ENCODE data around the gene CAPNS2. TPM values are rescaled to one million over a fixed set of nuclear protein-coding genes. Genes with fewer than 3 reads are reported as not detected.

Gene CAPNS2
- total RNA-seq, 1 experiment from 2014 or later: 0.26 TPM

DNA sequence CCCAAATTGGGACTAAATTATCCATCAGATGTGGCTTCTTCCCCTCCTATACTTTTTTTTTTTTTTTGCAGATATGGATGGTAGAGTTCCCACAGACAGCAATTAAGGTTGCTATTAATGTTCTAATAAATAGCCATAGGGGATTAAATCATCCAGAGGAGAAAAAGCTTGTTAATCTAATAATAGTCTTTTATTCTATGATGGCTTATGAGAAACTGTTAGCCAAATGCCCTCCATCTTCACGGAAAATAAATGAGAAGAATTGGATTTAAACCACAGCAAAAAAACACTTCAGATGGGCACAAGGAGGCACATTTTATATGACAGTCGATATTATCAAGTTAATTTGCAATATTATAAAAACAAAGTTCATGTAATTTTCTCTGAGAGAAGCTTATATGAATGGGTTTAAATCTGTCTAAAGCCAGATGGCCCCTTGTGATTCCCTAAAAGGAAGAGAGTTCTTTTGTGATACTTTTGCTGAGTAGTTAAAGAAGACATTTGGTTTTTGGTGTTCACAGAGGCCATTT is 5.1 kb upstream of the CAPNS2 start:
- no TSS peak for BruUV-seq (replicated peaks)
- Histone ChIP-seq H3K4me3 (ENCODE audit: low read length) (no peak overlapping the region), H3K4me1 (ENCODE audit: insufficient read depth, low read length) (no peaks in the 10 kb centered on the region), H2AFZ (ENCODE audit: low read length) (no peak overlapping the region), H3K27ac (ENCODE audit: low read length) (no peak overlapping the region), H3K9ac (ENCODE audit: low read length) (no peak overlapping the region), H3K4me2 (ENCODE audit: low read length) (no peak overlapping the region), H3F3A (ENCODE audit: low read length, unreplicated experiment) (no peaks in the 10 kb centered on the region), H3K9me2 (replicated peaks; ENCODE audit: low read length) (no peaks in the 10 kb centered on the region), H3K9me3 (ENCODE audit: low read length) (no peaks in the 10 kb centered on the region), H4K20me1 (ENCODE audit: low read length) (no peaks in the 10 kb centered on the region), H3K27me3 (ENCODE audit: low read length) (no peaks in the 10 kb centered on the region), H3K79me2 (ENCODE audit: low read length) (no peaks in the 10 kb centered on the region), H3K36me3 (ENCODE audit: low read depth, low read length) (no peaks in the 10 kb centered on the region)
- TF ChIP-seq EZH2 (IDR thresholded peaks at IDR 0.05; ENCODE audit: low read length, unreplicated experiment): no peak
- TF ChIP-seq EZH2phosphoT487 (IDR thresholded peaks at IDR 0.05; ENCODE audit: borderline replicate concordance, low read length): no peak
- TF ChIP-seq, protein P1, sequence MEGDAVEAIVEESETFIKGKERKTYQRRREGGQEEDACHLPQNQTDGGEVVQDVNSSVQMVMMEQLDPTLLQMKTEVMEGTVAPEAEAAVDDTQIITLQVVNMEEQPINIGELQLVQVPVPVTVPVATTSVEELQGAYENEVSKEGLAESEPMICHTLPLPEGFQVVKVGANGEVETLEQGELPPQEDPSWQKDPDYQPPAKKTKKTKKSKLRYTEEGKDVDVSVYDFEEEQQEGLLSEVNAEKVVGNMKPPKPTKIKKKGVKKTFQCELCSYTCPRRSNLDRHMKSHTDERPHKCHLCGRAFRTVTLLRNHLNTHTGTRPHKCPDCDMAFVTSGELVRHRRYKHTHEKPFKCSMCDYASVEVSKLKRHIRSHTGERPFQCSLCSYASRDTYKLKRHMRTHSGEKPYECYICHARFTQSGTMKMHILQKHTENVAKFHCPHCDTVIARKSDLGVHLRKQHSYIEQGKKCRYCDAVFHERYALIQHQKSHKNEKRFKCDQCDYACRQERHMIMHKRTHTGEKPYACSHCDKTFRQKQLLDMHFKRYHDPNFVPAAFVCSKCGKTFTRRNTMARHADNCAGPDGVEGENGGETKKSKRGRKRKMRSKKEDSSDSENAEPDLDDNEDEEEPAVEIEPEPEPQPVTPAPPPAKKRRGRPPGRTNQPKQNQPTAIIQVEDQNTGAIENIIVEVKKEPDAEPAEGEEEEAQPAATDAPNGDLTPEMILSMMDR (conservative IDR thresholded peaks at IDR 0.05; ENCODE audit: low read depth, low read length): no peak
- no peak for ATAC-seq
- DNase-seq: no peak
- intact Hi-C loops (cut with micrococcal nuclease): no loop called here
- ChIA-PET POLR2A (ENCODE audit: unreplicated experiment) (no interaction called here), CTCF (no interaction called here)

- CTCF ChIA-PET: no interaction called here
- H3K4me2 ChIP-seq (ENCODE audit: low read length): no peak overlapping the region
- no TSS peak for BruUV-seq (replicated peaks)
These were observed 3.5 kb upstream of the CAPNS2 start for GRCh38 chr16:55562936-55563335.

DNA sequence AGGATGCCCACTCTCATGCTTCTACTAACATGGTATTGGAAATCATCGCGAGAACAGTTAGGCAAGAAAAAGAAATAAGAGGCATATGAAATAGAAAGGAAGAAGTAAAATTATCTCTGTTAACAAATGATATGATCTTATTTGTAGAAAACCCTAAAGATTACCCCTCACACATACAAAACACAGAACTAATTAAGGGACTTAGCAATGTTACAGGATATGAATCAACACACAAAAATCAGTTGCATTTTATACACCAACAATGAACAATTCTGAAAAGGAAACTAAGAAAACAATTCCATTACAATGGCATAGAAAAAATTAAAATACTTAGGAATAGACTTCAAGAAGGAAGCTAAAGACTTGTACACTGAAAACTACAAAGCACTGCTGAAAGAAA is 2.7 kb upstream of the CAPNS2 start:
- no peaks in the 10 kb centered on the region for H3K9me3 ChIP-seq (ENCODE audit: low read length)
- H3K9me2 ChIP-seq (replicated peaks; ENCODE audit: low read length): no peaks in the 10 kb centered on the region
- POLR2A ChIA-PET (ENCODE audit: unreplicated experiment): no interaction called here
- intact Hi-C loops (cut with micrococcal nuclease): no loop called here
- CTCF ChIA-PET: no interaction called here
- no peaks in the 10 kb centered on the region for H3K4me1 ChIP-seq (ENCODE audit: insufficient read depth, low read length)
- H3K79me2 ChIP-seq (ENCODE audit: low read length): no peaks in the 10 kb centered on the region
- H3K27me3 ChIP-seq (ENCODE audit: low read length): no peaks in the 10 kb centered on the region
- H4K20me1 ChIP-seq (ENCODE audit: low read length): no peaks in the 10 kb centered on the region
- ATAC-seq: no peak
- H3K27ac ChIP-seq (ENCODE audit: low read length): no peak overlapping the region
- BruUV-seq (replicated peaks): no TSS peak
- no peak overlapping the region for H2AFZ ChIP-seq (ENCODE audit: low read length)
- H3F3A ChIP-seq (ENCODE audit: low read length, unreplicated experiment): no peaks in the 10 kb centered on the region
- no peak for TF ChIP-seq EZH2phosphoT487 (IDR thresholded peaks at IDR 0.05; ENCODE audit: borderline replicate concordance, low read length)
- no peak for TF ChIP-seq EZH2 (IDR thresholded peaks at IDR 0.05; ENCODE audit: low read length, unreplicated experiment)
- TF ChIP-seq, protein P1 (conservative IDR thresholded peaks at IDR 0.05; ENCODE audit: low read depth, low read length): no peak
- no peak for DNase-seq
- no peak overlapping the region for H3K4me3 ChIP-seq (ENCODE audit: low read length)
- H3K4me2 ChIP-seq (ENCODE audit: low read length): no peak overlapping the region
- H3K9ac ChIP-seq (ENCODE audit: low read length): no peak overlapping the region
- no peaks in the 10 kb centered on the region for H3K36me3 ChIP-seq (ENCODE audit: low read depth, low read length)

More at GRCh38 chr16:55562936-55563335, 3.5 kb upstream of the CAPNS2 start:
- no peaks in the 10 kb centered on the region for H3K9me3 ChIP-seq (ENCODE audit: low read length)
- H3K4me3 ChIP-seq (ENCODE audit: low read length): no peak overlapping the region
- H3K4me1 ChIP-seq (ENCODE audit: insufficient read depth, low read length): no peaks in the 10 kb centered on the region
- intact Hi-C loops (cut with micrococcal nuclease): no loop called here
- no peaks in the 10 kb centered on the region for H3K36me3 ChIP-seq (ENCODE audit: low read depth, low read length)
- no peak overlapping the region for H3K9ac ChIP-seq (ENCODE audit: low read length)
- no peaks in the 10 kb centered on the region for H3K27me3 ChIP-seq (ENCODE audit: low read length)
- no peaks in the 10 kb centered on the region for H4K20me1 ChIP-seq (ENCODE audit: low read length)
- H2AFZ ChIP-seq (ENCODE audit: low read length): no peak overlapping the region
- no peak for DNase-seq
- TF ChIP-seq, protein P1 (conservative IDR thresholded peaks at IDR 0.05; ENCODE audit: low read depth, low read length): no peak
- TF ChIP-seq EZH2phosphoT487 (IDR thresholded peaks at IDR 0.05; ENCODE audit: borderline replicate concordance, low read length): no peak
- TF ChIP-seq EZH2 (IDR thresholded peaks at IDR 0.05; ENCODE audit: low read length, unreplicated experiment): no peak
- H3K27ac ChIP-seq (ENCODE audit: low read length): no peak overlapping the region
- ATAC-seq: no peak
- no peaks in the 10 kb centered on the region for H3K79me2 ChIP-seq (ENCODE audit: low read length)
- H3F3A ChIP-seq (ENCODE audit: low read length, unreplicated experiment): no peaks in the 10 kb centered on the region
- H3K9me2 ChIP-seq (replicated peaks; ENCODE audit: low read length): no peaks in the 10 kb centered on the region
- POLR2A ChIA-PET (ENCODE audit: unreplicated experiment): no interaction called here
